ENCODE results near the gene IL15RA.

GRCh38 chr10:6011558-6011957 is 34.2 kb upstream of the IL15RA start:
- TF ChIP-seq POLR2A (IDR thresholded peaks at IDR 0.05) (no peak), CTCF (IDR thresholded peaks at IDR 0.05) (no peak)

All from thyroid gland (tissue), 4 donors.